B cell (primary cell): Measurements from ENCODE around the gene ALAS2. TPM values are rescaled to one million over a fixed set of nuclear protein-coding genes. Genes with fewer than 3 reads are reported as not detected.

Experiments
- ATAC-seq: fragments of 200-7000 bp; cut with Tn5 transposase; one replicate; pipeline ENCODE4 v1.10.0; 2021; ENCODE audit warnings: low read depth, mild to moderate bottlenecking, moderate number of reproducible peaks, moderate library complexity
- CTCF ChIA-PET: fragments of 350-600 bp; sonication (Branson Sonifier 250); formaldehyde crosslinking; loops from one replicate; lab custom pipeline; 2021; ENCODE audit warnings: antibody characterized with exemption, inconsistent platforms; lab: Charles Lee
- POLR2A ChIA-PET: fragments of 350-600 bp; sonication (Branson Sonifier 250); formaldehyde crosslinking; loops from one replicate; lab custom pipeline; 2021; ENCODE audit warnings: antibody characterized with exemption; lab: Charles Lee
- DNase-seq: peaks from one replicate; pipeline ENCODE4 v3.0.0; 2013
- H2AFZ ChIP-seq: 2 replicates; pipeline ENCODE4 v1.6.1; 2012; ENCODE audit warnings: mild to moderate bottlenecking, low read depth, low read length; ENCODE audit not compliant: insufficient read depth, poor library complexity, severe bottlenecking
- H3K27ac ChIP-seq, 2 donors: 1 replicate in 1 of 2; 2 replicates in 1 of 2; pipeline ENCODE4 v1.5.1; 2012 to 2013; ENCODE audit warnings: low read length in 2 of 2, mild to moderate bottlenecking in 2 of 2, moderate library complexity in 1 of 2
- H3K27me3 ChIP-seq, 4 experiments: fragments of 200-600 bp in 1 of 4; sonication (generic) in 1 of 4; replicated peaks in 1 of 4; 1 replicate in 2 of 4; 2 replicates in 2 of 4; pipeline versions ENCODE4 v1.6.1 to v1.7.0; 2013 to 2016; ENCODE audit warnings: low read length in 3 of 4, mild to moderate bottlenecking in 2 of 4, mixed read lengths in 1 of 4, moderate library complexity in 1 of 4; ENCODE audit not compliant: insufficient read depth in 4 of 4, control insufficient read depth in 3 of 4; ENCODE audit errors: control extremely low read depth in 1 of 4
- H3K36me3 ChIP-seq, 2 experiments: replicated peaks in 1 of 2; 1 replicate in 1 of 2; 2 replicates in 1 of 2; pipeline versions ENCODE4 v1.6.1 to v1.7.1; 2013; ENCODE audit warnings: low read length in 1 of 2; ENCODE audit not compliant: insufficient read depth in 2 of 2, control insufficient read depth in 1 of 2; ENCODE audit errors: control extremely low read depth in 1 of 2, extremely low read depth in 1 of 2
- H3K4me1 ChIP-seq, 2 donors: fragments of 200-600 bp in 1 of 2; sonication (generic) in 1 of 2; 1 replicate in 1 of 2; 2 replicates in 1 of 2; pipeline versions ENCODE4 v1.5.1 to v1.6.1; 2013 to 2017; ENCODE audit warnings: low read length in 2 of 2; ENCODE audit not compliant: control insufficient read depth in 2 of 2, insufficient read depth in 2 of 2
- H3K4me2 ChIP-seq: replicated peaks from 2 replicates; pipeline ENCODE3; 2012; ENCODE audit warnings: mild to moderate bottlenecking, low read depth, low read length; ENCODE audit not compliant: poor library complexity, severe bottlenecking
- H3K4me3 ChIP-seq, 5 experiments: fragments of 200-600 bp in 1 of 5; sonication (generic) in 1 of 5; 1 replicate in 3 of 5; 2 replicates in 2 of 5; pipeline versions ENCODE4 v1.5.1 to v1.7.0; 2011 to 2016; ENCODE audit warnings: low read length in 4 of 5, mild to moderate bottlenecking in 4 of 5, low read depth in 2 of 5, control low read depth in 1 of 5, moderate library complexity in 1 of 5; ENCODE audit not compliant: insufficient read depth in 1 of 5; ENCODE audit errors: control extremely low read depth in 1 of 5, extremely low read depth in 1 of 5
- H3K79me2 ChIP-seq: fragments of 200-600 bp; sonication (generic); one replicate; pipeline ENCODE4 v1.6.0; 2016; ENCODE audit warnings: low read length; ENCODE audit not compliant: control insufficient read depth, insufficient read depth
- H3K9ac ChIP-seq: fragments of 200-600 bp; sonication (generic); 2 replicates; pipeline ENCODE4 v1.6.1; 2017; ENCODE audit warnings: mild to moderate bottlenecking, low read length, moderate library complexity
- H3K9me3 ChIP-seq, 3 donors: one replicate each; pipeline versions ENCODE4 v1.6.1 to v1.7.1; 2013; ENCODE audit warnings: low read length in 2 of 3; ENCODE audit not compliant: control insufficient read depth in 2 of 3, insufficient read depth in 1 of 3; ENCODE audit errors: control extremely low read depth in 1 of 3
- H4K20me1 ChIP-seq: 2 replicates; pipeline ENCODE4 v1.6.0; 2012; ENCODE audit warnings: mild to moderate bottlenecking, low read length; ENCODE audit not compliant: insufficient read depth, control insufficient read depth, poor library complexity, severe bottlenecking
- H3K27ac Mint-ChIP-seq: one replicate; pipeline ENCODE4 v1.8.0; 2021; ENCODE audit warnings: mixed read lengths
- H3K27me3 Mint-ChIP-seq: one replicate; pipeline ENCODE4 v1.8.0; 2021; ENCODE audit warnings: mixed read lengths
- H3K4me1 Mint-ChIP-seq: one replicate; pipeline ENCODE4 v1.8.0; 2021; ENCODE audit warnings: mixed read lengths
- H3K4me3 Mint-ChIP-seq: one replicate; pipeline ENCODE4 v1.8.0; 2021; ENCODE audit warnings: mixed read lengths
- H3K9me3 Mint-ChIP-seq: one replicate; pipeline ENCODE4 v1.8.0; 2022; ENCODE audit warnings: mixed read lengths; ENCODE audit not compliant: insufficient read depth
- EZH2 ChIP-seq: IDR thresholded peaks from 2 replicates; pipeline ENCODE4 v1.6.1; 2012; ENCODE audit warnings: borderline replicate concordance, low read depth, mild to moderate bottlenecking, moderate library complexity, low read length; ENCODE audit not compliant: insufficient read depth, poor library complexity, severe bottlenecking
- WGBS: methylation state at CpG from one replicate; pipeline ENCODE4 v1.1.5; 2013; ENCODE audit warnings: missing lambda C conversion rate; ENCODE audit not compliant: insufficient coverage; 5-methylcytosine and 5-hydroxymethylcytosine counted together
- intact Hi-C: fragments of 100-400 bp; cut with micrococcal nuclease; formaldehyde crosslinking; loops from one replicate; pipeline ENCODE4 v1.10.0; 2022
- polyA plus RNA-seq: library from polyadenylated mRNA; depleted of rRNA; stranded (reverse); fragments of >200 nt; gene quantifications from 2 replicates; pipeline ENCODE4 v1.2.3, GENCODE V29; 2012
- total RNA-seq, 2 donors: library from RNA; stranded (reverse); fragments of 120-200 nt in 1 of 2; gene quantifications; 1 replicate in 1 of 2; 2 replicates in 1 of 2; pipeline versions ENCODE4 v1.2.3 to v1.2.4, GENCODE V29; 2013 to 2022
- TF ChIP-seq, protein P1 (sequence below): fragments of 200-600 bp; IDR thresholded peaks from one replicate; pipeline ENCODE4 v1.8.0; 2022; ENCODE audit warnings: antibody characterized with exemption, mild to moderate bottlenecking

Gene ALAS2
- total and polyA plus RNA-seq, 2 donors (not counting 1 experiment from before 2014, with no cell fraction given): 0.94 TPM; not detected in 1

DNA sequence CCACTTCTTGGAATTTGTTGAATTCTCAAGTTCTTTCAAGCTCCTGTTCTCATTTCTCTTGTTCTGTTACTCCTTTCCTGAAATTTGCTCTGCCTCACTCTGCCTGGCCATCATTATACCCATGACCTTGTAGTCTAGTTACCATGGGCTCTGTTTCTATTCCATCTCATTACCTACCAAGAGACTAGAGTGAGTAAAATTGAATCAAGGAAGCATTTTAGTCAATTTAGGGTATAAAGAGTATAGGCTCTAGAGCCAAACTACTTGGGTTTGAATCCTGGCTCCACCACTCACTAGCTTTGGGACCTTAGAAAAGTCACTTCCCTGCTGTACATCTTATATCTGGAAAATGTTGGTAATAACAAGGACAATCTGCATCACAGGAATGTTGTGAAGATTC, 2.2 kb downstream of the ALAS2 start:
- Histone ChIP-seq H2AFZ (no peak overlapping the region), H3K27me3 (no peaks in the 10 kb centered on the region), H3K4me3 (no peak overlapping the region), H3K9ac (no peak overlapping the region), H3K36me3 (no peaks in the 10 kb centered on the region), H3K9me3 (no peaks in the 10 kb centered on the region), H4K20me1 (no peaks in the 10 kb centered on the region), H3K79me2 (no peaks in the 10 kb centered on the region), H3K27ac (no peak overlapping the region), H3K4me2 (no peak overlapping the region), H3K4me1 (no peaks in the 10 kb centered on the region)
- H3K9me3 Mint-ChIP-seq: no peaks in the 10 kb centered on the region
- H3K4me1 Mint-ChIP-seq: no peaks in the 10 kb centered on the region
- CTCF ChIA-PET: no interaction called here
- H3K27me3 Mint-ChIP-seq: no peaks in the 10 kb centered on the region
- POLR2A ChIA-PET: no interaction called here
- DNase-seq: no peak
- TF ChIP-seq, protein P1, sequence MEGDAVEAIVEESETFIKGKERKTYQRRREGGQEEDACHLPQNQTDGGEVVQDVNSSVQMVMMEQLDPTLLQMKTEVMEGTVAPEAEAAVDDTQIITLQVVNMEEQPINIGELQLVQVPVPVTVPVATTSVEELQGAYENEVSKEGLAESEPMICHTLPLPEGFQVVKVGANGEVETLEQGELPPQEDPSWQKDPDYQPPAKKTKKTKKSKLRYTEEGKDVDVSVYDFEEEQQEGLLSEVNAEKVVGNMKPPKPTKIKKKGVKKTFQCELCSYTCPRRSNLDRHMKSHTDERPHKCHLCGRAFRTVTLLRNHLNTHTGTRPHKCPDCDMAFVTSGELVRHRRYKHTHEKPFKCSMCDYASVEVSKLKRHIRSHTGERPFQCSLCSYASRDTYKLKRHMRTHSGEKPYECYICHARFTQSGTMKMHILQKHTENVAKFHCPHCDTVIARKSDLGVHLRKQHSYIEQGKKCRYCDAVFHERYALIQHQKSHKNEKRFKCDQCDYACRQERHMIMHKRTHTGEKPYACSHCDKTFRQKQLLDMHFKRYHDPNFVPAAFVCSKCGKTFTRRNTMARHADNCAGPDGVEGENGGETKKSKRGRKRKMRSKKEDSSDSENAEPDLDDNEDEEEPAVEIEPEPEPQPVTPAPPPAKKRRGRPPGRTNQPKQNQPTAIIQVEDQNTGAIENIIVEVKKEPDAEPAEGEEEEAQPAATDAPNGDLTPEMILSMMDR: no peak
- no peak for TF ChIP-seq EZH2
- no peak overlapping the region for H3K4me3 Mint-ChIP-seq
- H3K27ac Mint-ChIP-seq: no peak overlapping the region
- intact Hi-C loops: no loop called here
- ATAC-seq: no peak

DNA sequence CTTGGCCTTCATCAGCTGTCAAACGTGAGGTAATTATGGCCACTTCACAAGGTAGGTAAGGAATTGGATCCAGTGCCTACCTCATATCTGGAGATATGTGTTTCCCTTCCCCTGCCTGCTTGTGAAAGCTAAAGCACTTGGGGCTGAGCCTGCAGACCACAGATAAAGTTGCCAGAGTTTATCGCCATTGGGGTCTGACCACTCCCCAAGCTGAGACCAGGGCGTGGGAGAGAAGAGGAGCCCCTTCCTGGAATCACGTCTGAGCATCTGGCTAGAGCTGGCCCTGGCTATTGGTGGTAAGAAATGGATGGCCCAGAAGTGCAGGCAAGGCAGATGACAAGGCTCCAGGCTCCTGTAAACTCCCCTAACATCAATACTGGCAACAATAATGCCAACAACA, 2.7 kb downstream of the ALAS2 start:
- Histone ChIP-seq H4K20me1 (no peaks in the 10 kb centered on the region), H3K79me2 (no peaks in the 10 kb centered on the region), H3K27me3 (no peaks in the 10 kb centered on the region), H3K9ac (no peak overlapping the region), H3K4me2 (no peak overlapping the region), H3K9me3 (no peaks in the 10 kb centered on the region), H3K4me1 (no peaks in the 10 kb centered on the region), H3K4me3 (no peak overlapping the region), H3K36me3 (no peaks in the 10 kb centered on the region), H2AFZ (no peak overlapping the region), H3K27ac (no peak overlapping the region)
- intact Hi-C loops: no loop called here
- Mint-ChIP-seq H3K27ac (no peak overlapping the region), H3K9me3 (no peaks in the 10 kb centered on the region), H3K4me3 (no peak overlapping the region), H3K27me3 (no peaks in the 10 kb centered on the region), H3K4me1 (no peaks in the 10 kb centered on the region)
- DNase-seq (no peak), ATAC-seq (no peak)
- no CpG with 5 or more reads among the region's 4 CpGs for WGBS
- ChIA-PET POLR2A (no interaction called here), CTCF (no interaction called here)
- no peak for TF ChIP-seq EZH2
